CD4-positive, alpha-beta T cell (primary cell): Measurements from ENCODE around the gene PLG. TPM values are rescaled to one million over a fixed set of nuclear protein-coding genes. Genes with fewer than 3 reads are reported as not detected.
"Not testable (repeated sequence)": the region's sequence is repeated elsewhere in the genome, so short reads cannot be mapped to it uniquely, and the experiment has no call there.

Source experiments
- ATAC-seq: fragments of 200-7000 bp; cut with Tn5 transposase; one replicate; pipeline ENCODE4 v1.10.0; 2022; ENCODE audit warnings: mild to moderate bottlenecking; ENCODE audit not compliant: poor library complexity
- CTCF ChIA-PET: fragments of 350-600 bp; sonication (Branson Sonifier 250); formaldehyde crosslinking; loops from one replicate; lab custom pipeline; 2021; ENCODE audit warnings: antibody characterized with exemption, inconsistent platforms; lab: Charles Lee
- POLR2A ChIA-PET: fragments of 350-600 bp; sonication (Branson Sonifier 250); formaldehyde crosslinking; loops from one replicate; lab custom pipeline; 2021; ENCODE audit warnings: antibody characterized with exemption, inconsistent platforms; lab: Charles Lee
- DNase-seq, 14 experiments: peaks; one replicate each; pipeline ENCODE4 v3.0.0-alpha.2; 2013 to 2020; ENCODE audit warnings: mixed read lengths in 2 of 14
- H3K27ac ChIP-seq, 2 donors: one replicate each; pipeline versions ENCODE4 v1.5.1 to v1.7.0; 2013; ENCODE audit warnings: low read length in 2 of 2, low read depth in 1 of 2, mild to moderate bottlenecking in 1 of 2
- H3K27me3 ChIP-seq, 2 experiments: 1 replicate in 1 of 2; 2 replicates in 1 of 2; pipeline versions ENCODE4 v1.6.1 to v1.7.0; 2013; ENCODE audit warnings: low read length in 2 of 2, control low read depth in 1 of 2, mild to moderate bottlenecking in 1 of 2, moderate library complexity in 1 of 2; ENCODE audit not compliant: insufficient read depth in 2 of 2, control insufficient read depth in 1 of 2
- H3K36me3 ChIP-seq: one replicate; pipeline ENCODE4 v1.6.1; 2013; ENCODE audit warnings: low read length, control low read depth; ENCODE audit not compliant: insufficient read depth
- H3K4me1 ChIP-seq: one replicate; pipeline ENCODE4 v1.6.1; 2013; ENCODE audit warnings: low read length, control low read depth; ENCODE audit not compliant: insufficient read depth
- H3K4me3 ChIP-seq: one replicate; pipeline ENCODE4 v1.5.1; 2013; ENCODE audit warnings: mild to moderate bottlenecking, low read length, moderate library complexity
- H3K9me3 ChIP-seq, 2 experiments: 1 replicate in 1 of 2; 2 replicates in 1 of 2; pipeline versions ENCODE4 v1.6.1 to v1.7.0; 2013; ENCODE audit warnings: low read length in 2 of 2, mild to moderate bottlenecking in 2 of 2, control low read depth in 1 of 2, moderate library complexity in 1 of 2; ENCODE audit not compliant: control insufficient read depth in 1 of 2, insufficient read depth in 1 of 2
- H3K27ac Mint-ChIP-seq: one replicate; pipeline ENCODE4 v1.8.0; 2020; ENCODE audit warnings: mixed read lengths
- H3K27me3 Mint-ChIP-seq: one replicate; pipeline ENCODE4 v1.8.0; 2021; ENCODE audit warnings: mixed read lengths
- H3K36me3 Mint-ChIP-seq: one replicate; pipeline ENCODE4 v1.8.0; 2021; ENCODE audit warnings: low read depth, mixed read lengths
- H3K4me1 Mint-ChIP-seq: one replicate; pipeline ENCODE4 v1.8.0; 2021; ENCODE audit warnings: low read depth, mixed read lengths
- H3K4me3 Mint-ChIP-seq: one replicate; pipeline ENCODE4 v1.8.0; 2020; ENCODE audit warnings: mild to moderate bottlenecking, mixed read lengths
- H3K9me3 Mint-ChIP-seq: one replicate; pipeline ENCODE4 v1.8.0; 2020; ENCODE audit warnings: mixed read lengths
- intact Hi-C, 2 experiments: fragments of 100-400 bp; cut with DNase I in 1 of 2; cut with micrococcal nuclease in 1 of 2; formaldehyde crosslinking; loops; one replicate each; pipeline versions ENCODE4 v1.15.1 to v1.9.0; 2023 to 2025; cut with DNase I, micrococcal nuclease
- total RNA-seq, 174 experiments: library from RNA in 2 of 174; stranded (reverse) in 2 of 174; gene quantifications; one replicate each; pipeline ENCODE4 v1.2.3 and lab custom pipeline; 2021 to 2026
- TF ChIP-seq, protein P1 (sequence below): fragments of 200-600 bp; IDR thresholded peaks from one replicate; pipeline ENCODE4 v1.8.0; 2022; ENCODE audit warnings: antibody characterized with exemption, mild to moderate bottlenecking

PLG gene
- total RNA-seq, 2 experiments from 2014 or later = not detected

DNA sequence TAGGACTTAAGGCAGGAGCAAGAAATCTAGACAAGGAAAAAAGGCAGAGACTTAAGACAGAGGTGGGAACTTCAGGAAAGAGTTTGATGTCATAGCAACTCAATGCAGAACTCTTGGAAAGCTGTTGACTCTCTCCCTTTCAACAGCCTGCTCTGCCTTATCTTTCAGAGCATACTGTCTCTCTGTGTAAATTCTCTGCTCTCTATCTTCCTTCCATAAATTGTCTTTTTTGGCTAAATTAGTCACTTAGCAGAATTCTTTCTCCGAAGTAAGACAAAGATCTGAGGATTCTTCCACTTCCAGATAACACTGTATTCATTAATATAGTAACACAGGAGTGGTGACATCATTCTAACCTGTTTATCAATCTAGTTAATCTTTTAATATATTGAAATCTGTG, 80.2 kb downstream of the PLG start:
- DNase-seq (no peak), ATAC-seq (no peak)
- intact Hi-C loops = no loop called here
- no peaks in the 10 kb centered on the region for H3K4me1 ChIP-seq
- peaks cover 5% of the 10 kb centered on the region for H3K27me3 Mint-ChIP-seq
- no peaks in the 10 kb centered on the region for H3K9me3 Mint-ChIP-seq
- POLR2A ChIA-PET = no interaction called here
- H3K27ac Mint-ChIP-seq = no peak overlapping the region
- no peak overlapping the region for H3K27ac ChIP-seq
- TF ChIP-seq, protein P1, sequence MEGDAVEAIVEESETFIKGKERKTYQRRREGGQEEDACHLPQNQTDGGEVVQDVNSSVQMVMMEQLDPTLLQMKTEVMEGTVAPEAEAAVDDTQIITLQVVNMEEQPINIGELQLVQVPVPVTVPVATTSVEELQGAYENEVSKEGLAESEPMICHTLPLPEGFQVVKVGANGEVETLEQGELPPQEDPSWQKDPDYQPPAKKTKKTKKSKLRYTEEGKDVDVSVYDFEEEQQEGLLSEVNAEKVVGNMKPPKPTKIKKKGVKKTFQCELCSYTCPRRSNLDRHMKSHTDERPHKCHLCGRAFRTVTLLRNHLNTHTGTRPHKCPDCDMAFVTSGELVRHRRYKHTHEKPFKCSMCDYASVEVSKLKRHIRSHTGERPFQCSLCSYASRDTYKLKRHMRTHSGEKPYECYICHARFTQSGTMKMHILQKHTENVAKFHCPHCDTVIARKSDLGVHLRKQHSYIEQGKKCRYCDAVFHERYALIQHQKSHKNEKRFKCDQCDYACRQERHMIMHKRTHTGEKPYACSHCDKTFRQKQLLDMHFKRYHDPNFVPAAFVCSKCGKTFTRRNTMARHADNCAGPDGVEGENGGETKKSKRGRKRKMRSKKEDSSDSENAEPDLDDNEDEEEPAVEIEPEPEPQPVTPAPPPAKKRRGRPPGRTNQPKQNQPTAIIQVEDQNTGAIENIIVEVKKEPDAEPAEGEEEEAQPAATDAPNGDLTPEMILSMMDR = no peak
- CTCF ChIA-PET = no interaction called here
- H3K4me3 ChIP-seq = no peak overlapping the region
- no peaks in the 10 kb centered on the region for H3K36me3 Mint-ChIP-seq
- H3K9me3 ChIP-seq = no peaks in the 10 kb centered on the region
- H3K36me3 ChIP-seq = no peaks in the 10 kb centered on the region
- no peaks in the 10 kb centered on the region for H3K4me1 Mint-ChIP-seq
- H3K27me3 ChIP-seq = no peaks in the 10 kb centered on the region
- no peak overlapping the region for H3K4me3 Mint-ChIP-seq

GRCh38 chr6:160783741-160784140, 81.7 kb downstream of the PLG start:
- Histone ChIP-seq H3K4me1 (no peaks in the 10 kb centered on the region), H3K9me3 (no peaks in the 10 kb centered on the region), H3K36me3 (no peaks in the 10 kb centered on the region), H3K4me3 (no peak overlapping the region), H3K27ac (no peak overlapping the region), H3K27me3 (no peaks in the 10 kb centered on the region)
- H3K27ac Mint-ChIP-seq = no peak overlapping the region
- no peaks in the 10 kb centered on the region for H3K4me1 Mint-ChIP-seq
- intact Hi-C loops = no loop called here
- CTCF ChIA-PET = no interaction called here
- TF ChIP-seq, protein P1 = no peak
- H3K36me3 Mint-ChIP-seq = no peaks in the 10 kb centered on the region
- POLR2A ChIA-PET = no interaction called here
- DNase-seq = no peak
- H3K9me3 Mint-ChIP-seq = no peaks in the 10 kb centered on the region
- peaks cover 12% of the 10 kb centered on the region for H3K27me3 Mint-ChIP-seq
- ATAC-seq = no peak
- no peak overlapping the region for H3K4me3 Mint-ChIP-seq

DNA sequence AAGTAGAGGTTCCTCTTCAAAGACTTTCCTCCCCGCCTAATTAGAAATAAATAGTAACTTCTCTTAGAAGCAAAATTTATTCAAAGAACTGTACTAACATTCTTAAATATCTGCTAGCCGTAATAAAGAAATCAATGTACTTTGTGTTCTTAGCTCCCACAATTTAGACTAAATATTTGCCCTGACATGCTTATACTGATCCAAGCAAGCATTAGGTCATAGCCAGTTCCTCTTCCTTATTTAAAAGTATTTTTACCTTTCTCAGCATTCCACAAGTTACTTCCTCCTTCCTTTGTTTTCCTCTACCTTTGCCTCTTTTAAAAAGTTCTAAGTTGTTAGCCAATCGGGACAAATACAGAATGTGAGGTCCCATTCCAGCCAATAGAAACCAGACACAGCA, 86.1 kb downstream of the PLG start:
- DNase-seq, CTCF ChIA-PET, H3K27me3 ChIP-seq, H3K4me1 ChIP-seq, H3K4me1 Mint-ChIP-seq, H3K36me3 Mint-ChIP-seq, H3K27ac Mint-ChIP-seq, ATAC-seq, H3K4me3 ChIP-seq, H3K4me3 Mint-ChIP-seq, intact Hi-C loops, H3K36me3 ChIP-seq, H3K9me3 Mint-ChIP-seq, H3K27ac ChIP-seq, POLR2A ChIA-PET, H3K9me3 ChIP-seq: not testable (repeated sequence)
- peaks cover 12% of the 10 kb centered on the region for H3K27me3 Mint-ChIP-seq

GRCh38 chr6:160788806-160789205, 86.8 kb downstream of the PLG start:
- no peaks in the 10 kb centered on the region for H3K27me3 ChIP-seq
- intact Hi-C loops = no loop called here
- no peaks in the 10 kb centered on the region for H3K36me3 ChIP-seq
- no peak for DNase-seq
- H3K4me3 Mint-ChIP-seq = no peak overlapping the region
- no peak for ATAC-seq
- no peak overlapping the region for H3K4me3 ChIP-seq
- no peaks in the 10 kb centered on the region for H3K36me3 Mint-ChIP-seq
- H3K27me3 Mint-ChIP-seq = peaks cover 12% of the 10 kb centered on the region
- TF ChIP-seq, protein P1 = no peak
- H3K4me1 Mint-ChIP-seq = peaks cover 5% of the 10 kb centered on the region
- H3K9me3 ChIP-seq = no peaks in the 10 kb centered on the region
- H3K4me1 ChIP-seq = no peaks in the 10 kb centered on the region
- H3K27ac Mint-ChIP-seq = no peak overlapping the region
- no peaks in the 10 kb centered on the region for H3K9me3 Mint-ChIP-seq
- ChIA-PET CTCF (no interaction called here), POLR2A (no interaction called here)
- no peak overlapping the region for H3K27ac ChIP-seq
